Spleen (tissue), 11 donors: Measurements from ENCODE around the gene SKI. TPM values are rescaled to one million over a fixed set of nuclear protein-coding genes. Genes with fewer than 3 reads are reported as not detected.

Experiments used
- DNase-seq: peaks from one replicate; pipeline ENCODE4 v3.0.0-alpha.2; 2020
- H3K27ac ChIP-seq, 8 donors: fragments of 200-600 bp; sonication (generic) in 7 of 8; 1 replicate in 4 of 8; 2 replicates in 4 of 8; pipeline versions ENCODE4 v1.5.0 to v1.8.0; 2016 to 2021; ENCODE audit warnings: inconsistent platforms in 4 of 8, mild to moderate bottlenecking in 4 of 8, moderate library complexity in 1 of 8
- H3K27me3 ChIP-seq, 7 donors: fragments of 200-600 bp; sonication (generic) in 6 of 7; replicated peaks in 1 of 7; 1 replicate in 4 of 7; 2 replicates in 3 of 7; pipeline versions ENCODE4 v1.5.0 to v1.8.0; 2016 to 2021; ENCODE audit warnings: inconsistent platforms in 3 of 7, mild to moderate bottlenecking in 1 of 7
- H3K36me3 ChIP-seq, 6 donors: fragments of 200-600 bp; sonication (generic) in 5 of 6; 1 replicate in 4 of 6; 2 replicates in 2 of 6; pipeline versions ENCODE4 v1.5.0 to v1.8.0; 2016 to 2021; ENCODE audit warnings: inconsistent platforms in 2 of 6
- H3K4me1 ChIP-seq, 6 donors: fragments of 200-600 bp; sonication (generic) in 5 of 6; 1 replicate in 3 of 6; 2 replicates in 3 of 6; pipeline versions ENCODE4 v1.5.0 to v1.8.0; 2016 to 2021; ENCODE audit warnings: inconsistent platforms in 3 of 6
- H3K4me3 ChIP-seq, 8 donors: fragments of 200-600 bp; sonication (generic) in 7 of 8; 1 replicate in 4 of 8; 2 replicates in 4 of 8; pipeline versions ENCODE4 v1.5.0 to v1.8.0; 2016 to 2021; ENCODE audit warnings: inconsistent platforms in 4 of 8, mild to moderate bottlenecking in 4 of 8, moderate library complexity in 2 of 8
- H3K9me3 ChIP-seq, 8 donors: fragments of 200-600 bp; sonication (generic) in 7 of 8; 1 replicate in 4 of 8; 2 replicates in 4 of 8; pipeline versions ENCODE4 v1.5.0 to v1.8.0; 2016 to 2021; ENCODE audit warnings: inconsistent platforms in 4 of 8
- POLR2A ChIP-seq, 3 donors: fragments of 450-650 bp; IDR thresholded peaks; one replicate each; pipeline ENCODE4 v1.5.1; 2017; ENCODE audit warnings: antibody characterized with exemption in 3 of 3, mild to moderate bottlenecking in 1 of 3
- POLR2AphosphoS5 ChIP-seq, 3 donors: sonication (generic); formaldehyde crosslinking; IDR thresholded peaks; one replicate each; pipeline ENCODE4 v1.5.1; 2017; ENCODE audit warnings: antibody characterized with exemption in 3 of 3
- WGBS, 5 donors: extraction: QIAGEN DNeasy Blood & Tissue Kit in 3 of 5; methylation state at CpG; one replicate each; pipeline versions ENCODE4 v1.1.5 to v1.1.7; 2013 to 2018; 5-methylcytosine and 5-hydroxymethylcytosine counted together
- intact Hi-C: fragments of 100-400 bp; cut with DNase I; formaldehyde crosslinking; loops from one replicate; pipeline ENCODE4 v1.15.0; 2023; ENCODE audit warnings: low total_unique reads
- polyA plus RNA-seq, 3 donors: library from polyadenylated mRNA; stranded (reverse); fragments of 200-250 nt; gene quantifications; one replicate each; pipeline ENCODE4 v1.2.1, GENCODE V29; 2013
- total RNA-seq, 7 donors: library from RNA; depleted of rRNA in 3 of 7; stranded (reverse); fragments of >200 nt in 3 of 7; fragmentation: NEBNext Ultra II Directional in 4 of 7; extraction: Animal tissue kit (Norgen Biotek cat#: 25700) in 4 of 7; gene quantifications; one replicate each; pipeline versions ENCODE4 v1.1.0 to v1.2.1, GENCODE V29; 2016 to 2021
- TF ChIP-seq, protein P1 (sequence below), 11 experiments: fragments of 200-600 bp in 7 of 11; fragments of 450-650 bp in 4 of 11; sonication (generic) in 4 of 11; IDR thresholded peaks in 8 of 11; conservative IDR thresholded peaks in 3 of 11; 1 replicate in 7 of 11; 2 replicates in 4 of 11; pipeline versions ENCODE4 v1.4.0 to v1.8.0; 2016 to 2021; ENCODE audit warnings: antibody characterized with exemption in 11 of 11, inconsistent platforms in 4 of 11, mild to moderate bottlenecking in 1 of 11
- donor health status: healthy with polysubstance abuse.
- donor health status: DM: no; HTN: no; CAD: no; lungs with moderate emphysema.
- donor health status: DM: no; HTN: no; CAD: no.
- donor health status: Bipolar disorder and iron deficiency.
- donor health status: healthy.
- donor health status: DM: no; HTN: no; CAD: no.
- donor health status: DM: yes; HTN: yes; CAD: no.

SKI gene
- total and polyA plus RNA-seq, 10 donors, result 4.4 to 100.0 (median 54.3) TPM

DNA sequence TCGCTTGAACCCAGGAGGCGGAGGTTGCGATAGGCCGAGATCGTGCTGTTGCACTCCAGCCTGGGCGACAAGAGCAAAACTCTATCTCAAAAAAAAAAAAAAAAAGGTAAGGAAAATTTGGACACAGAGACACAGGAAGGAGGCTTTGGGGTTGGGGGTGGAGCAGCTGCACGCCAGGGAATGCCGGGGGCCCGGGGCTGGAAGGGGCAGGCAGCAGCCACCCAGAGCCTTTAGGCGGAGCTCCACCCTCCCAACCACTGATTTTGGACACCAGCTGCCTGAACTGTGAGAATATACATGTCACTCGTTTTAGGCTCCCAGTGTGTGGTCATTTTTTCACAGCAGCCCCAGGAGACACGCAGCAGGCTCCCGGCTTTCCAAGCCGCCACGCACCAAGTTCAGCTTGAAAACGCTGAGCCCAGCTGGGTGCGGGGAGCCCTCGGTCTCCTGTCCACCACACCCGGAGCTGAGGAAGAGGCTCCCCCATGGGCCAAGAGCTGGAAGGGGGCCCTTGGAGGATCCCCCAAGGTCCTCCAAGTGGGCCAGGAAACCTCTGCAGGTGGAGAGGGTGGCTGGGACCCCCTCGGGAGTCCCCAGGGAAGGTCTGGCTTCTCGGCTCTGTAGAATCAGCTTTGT, 27.7 kb upstream of the SKI start:
- H3K4me1 ChIP-seq, result peaks cover 20 to 81% (median 58%) of the 10 kb centered on the region in 6 donors
- H3K36me3 ChIP-seq, result no peaks in the 10 kb centered on the region
- TF ChIP-seq POLR2A (IDR thresholded peaks at IDR 0.05) (no peak), POLR2AphosphoS5 (IDR thresholded peaks at IDR 0.05) (no peak)
- TF ChIP-seq, protein P1, sequence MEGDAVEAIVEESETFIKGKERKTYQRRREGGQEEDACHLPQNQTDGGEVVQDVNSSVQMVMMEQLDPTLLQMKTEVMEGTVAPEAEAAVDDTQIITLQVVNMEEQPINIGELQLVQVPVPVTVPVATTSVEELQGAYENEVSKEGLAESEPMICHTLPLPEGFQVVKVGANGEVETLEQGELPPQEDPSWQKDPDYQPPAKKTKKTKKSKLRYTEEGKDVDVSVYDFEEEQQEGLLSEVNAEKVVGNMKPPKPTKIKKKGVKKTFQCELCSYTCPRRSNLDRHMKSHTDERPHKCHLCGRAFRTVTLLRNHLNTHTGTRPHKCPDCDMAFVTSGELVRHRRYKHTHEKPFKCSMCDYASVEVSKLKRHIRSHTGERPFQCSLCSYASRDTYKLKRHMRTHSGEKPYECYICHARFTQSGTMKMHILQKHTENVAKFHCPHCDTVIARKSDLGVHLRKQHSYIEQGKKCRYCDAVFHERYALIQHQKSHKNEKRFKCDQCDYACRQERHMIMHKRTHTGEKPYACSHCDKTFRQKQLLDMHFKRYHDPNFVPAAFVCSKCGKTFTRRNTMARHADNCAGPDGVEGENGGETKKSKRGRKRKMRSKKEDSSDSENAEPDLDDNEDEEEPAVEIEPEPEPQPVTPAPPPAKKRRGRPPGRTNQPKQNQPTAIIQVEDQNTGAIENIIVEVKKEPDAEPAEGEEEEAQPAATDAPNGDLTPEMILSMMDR (IDR thresholded peaks at IDR 0.05 in 8 of 11, conservative IDR thresholded peaks at IDR 0.05 in 3 of 11), result no peak
- DNase-seq, result peak; percentile 77
- no peaks in the 10 kb centered on the region for H3K27me3 ChIP-seq
- H3K4me3 ChIP-seq, result no peak overlapping the region
- 79 to 89% (median 83%) methylated on average over 18 to 21 of the region's 21 CpGs for WGBS, 5 donors
- H3K27ac ChIP-seq, result peak overlapping the region in 2 of 8 donors; percentile 88 to 90
- no peaks in the 10 kb centered on the region for H3K9me3 ChIP-seq
- intact Hi-C loops, result no loop called here

- Histone ChIP-seq H3K4me3 (no peak overlapping the region), H3K36me3 (no peaks in the 10 kb centered on the region), H3K27me3 (no peaks in the 10 kb centered on the region), H3K4me1 (peaks cover 24 to 81% (median 59%) of the 10 kb centered on the region in 6 donors), H3K9me3 (no peaks in the 10 kb centered on the region), H3K27ac (peak overlapping the region in 1 of 8 donors; percentile 39)
- intact Hi-C loops, result no loop called here
- TF ChIP-seq, protein P1 (IDR thresholded peaks at IDR 0.05 in 8 of 11, conservative IDR thresholded peaks at IDR 0.05 in 3 of 11), result no peak
- TF ChIP-seq POLR2AphosphoS5 (IDR thresholded peaks at IDR 0.05) (no peak), POLR2A (IDR thresholded peaks at IDR 0.05) (no peak)
- 84 to 95% (median 87%) methylated on average over 12 to 14 of the region's 14 CpGs for WGBS, 5 donors
- peak; percentile 77 for DNase-seq
These were observed 27.1 kb upstream of the SKI start for GRCh38 chr1:2201062-2201461.

DNA sequence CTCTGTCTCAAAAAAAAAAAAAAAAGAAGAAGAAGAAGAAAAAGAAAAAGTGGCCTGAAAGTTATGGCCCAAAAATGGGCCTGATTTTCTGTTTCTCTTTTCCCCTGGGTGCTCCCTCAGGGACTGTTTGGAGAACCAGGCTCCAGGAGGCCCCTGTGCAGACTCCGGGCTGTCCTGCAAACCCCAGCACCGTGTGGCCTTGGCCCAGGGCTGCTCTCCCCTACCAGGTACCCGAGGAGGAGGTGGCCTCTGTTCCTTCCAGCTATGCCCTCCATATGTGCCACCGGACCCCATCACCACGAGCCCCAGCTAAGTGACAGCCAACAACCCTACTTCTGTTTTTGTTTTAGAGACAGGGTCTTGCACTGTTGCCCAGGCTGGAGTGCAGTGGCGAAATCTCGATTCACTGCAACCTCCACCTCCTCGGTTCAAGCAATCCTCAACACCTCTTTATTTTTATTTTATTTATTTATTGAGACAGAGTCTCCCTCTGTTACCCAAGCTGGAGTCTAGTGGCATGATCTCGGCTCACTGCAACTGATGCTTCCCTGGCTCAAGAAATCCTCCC, 26.0 kb upstream of the SKI start:
- no peak for TF ChIP-seq POLR2AphosphoS5 (IDR thresholded peaks at IDR 0.05)
- TF ChIP-seq POLR2A (IDR thresholded peaks at IDR 0.05), result no peak
- TF ChIP-seq, protein P1 (IDR thresholded peaks at IDR 0.05 in 8 of 11, conservative IDR thresholded peaks at IDR 0.05 in 3 of 11), result no peak
- 80 to 89% (median 81%) methylated on average over 9 of the region's 9 CpGs for WGBS, 5 donors
- no peaks in the 10 kb centered on the region for H3K36me3 ChIP-seq
- intact Hi-C loops, result no loop called here
- peaks cover 28 to 91% (median 66%) of the 10 kb centered on the region in 6 donors for H3K4me1 ChIP-seq
- H3K9me3 ChIP-seq, result no peaks in the 10 kb centered on the region
- DNase-seq, result peak; percentile 76
- no peaks in the 10 kb centered on the region for H3K27me3 ChIP-seq
- peak overlapping the region in 5 of 8 donors; percentile 13 to 91 (median 39) for H3K27ac ChIP-seq
- no peak overlapping the region for H3K4me3 ChIP-seq

DNA sequence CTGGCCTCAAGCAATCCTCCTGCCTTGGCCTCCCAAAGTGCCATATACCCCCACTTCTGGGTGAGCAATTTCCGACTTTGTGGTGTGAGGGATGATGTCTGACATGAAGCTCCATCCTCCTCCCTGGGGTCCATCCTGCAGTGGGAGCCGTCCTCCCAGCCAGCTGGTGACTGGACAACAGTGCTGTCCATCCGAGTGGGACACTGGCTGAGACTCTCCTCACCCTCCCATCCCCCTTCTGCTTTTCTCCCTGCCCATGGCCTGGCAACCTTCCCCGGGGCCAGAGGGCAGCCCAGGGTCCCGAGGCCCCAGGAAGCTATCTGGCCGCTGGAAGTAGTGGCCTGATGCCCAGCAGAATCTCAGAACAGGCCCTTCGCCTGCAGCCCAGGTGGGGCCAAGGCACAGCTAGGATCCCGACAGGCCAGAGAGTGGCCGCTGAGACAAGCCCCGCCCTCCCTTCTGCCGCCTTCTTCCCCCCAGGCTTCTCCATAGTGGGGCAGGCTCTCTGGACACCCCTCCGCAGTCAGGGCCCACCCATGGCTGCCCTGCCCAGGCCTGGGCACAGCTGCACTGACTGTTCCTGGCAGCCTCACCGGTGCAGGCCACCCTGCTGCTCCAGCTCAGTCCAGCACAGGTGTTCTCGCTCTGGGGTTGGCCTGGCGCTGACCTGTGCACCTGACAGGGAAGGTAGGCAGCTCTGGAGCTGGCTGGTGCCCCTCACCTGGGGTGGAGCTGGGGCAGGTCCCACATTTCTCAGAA, 25.1 kb upstream of the SKI start:
- Histone ChIP-seq H3K4me3 (no peak overlapping the region), H3K36me3 (no peaks in the 10 kb centered on the region), H3K27ac (peak overlapping the region in 4 of 8 donors; percentile 78 to 91 (median 88)), H3K27me3 (no peaks in the 10 kb centered on the region), H3K4me1 (peaks cover 31 to 93% (median 71%) of the 10 kb centered on the region in 6 donors), H3K9me3 (no peaks in the 10 kb centered on the region)
- intact Hi-C loops, result no loop called here
- peak in 1 of 3 donors; percentile 20 for TF ChIP-seq POLR2AphosphoS5 (IDR thresholded peaks at IDR 0.05)
- TF ChIP-seq, protein P1 (IDR thresholded peaks at IDR 0.05 in 8 of 11, conservative IDR thresholded peaks at IDR 0.05 in 3 of 11), result no peak
- WGBS, 5 donors, result 84 to 94% (median 91%) methylated on average over 13 to 15 of the region's 15 CpGs
- peak; percentile 85 for DNase-seq
